ENCODE results near the gene DAGLA.

- TF ChIP-seq, protein P1, sequence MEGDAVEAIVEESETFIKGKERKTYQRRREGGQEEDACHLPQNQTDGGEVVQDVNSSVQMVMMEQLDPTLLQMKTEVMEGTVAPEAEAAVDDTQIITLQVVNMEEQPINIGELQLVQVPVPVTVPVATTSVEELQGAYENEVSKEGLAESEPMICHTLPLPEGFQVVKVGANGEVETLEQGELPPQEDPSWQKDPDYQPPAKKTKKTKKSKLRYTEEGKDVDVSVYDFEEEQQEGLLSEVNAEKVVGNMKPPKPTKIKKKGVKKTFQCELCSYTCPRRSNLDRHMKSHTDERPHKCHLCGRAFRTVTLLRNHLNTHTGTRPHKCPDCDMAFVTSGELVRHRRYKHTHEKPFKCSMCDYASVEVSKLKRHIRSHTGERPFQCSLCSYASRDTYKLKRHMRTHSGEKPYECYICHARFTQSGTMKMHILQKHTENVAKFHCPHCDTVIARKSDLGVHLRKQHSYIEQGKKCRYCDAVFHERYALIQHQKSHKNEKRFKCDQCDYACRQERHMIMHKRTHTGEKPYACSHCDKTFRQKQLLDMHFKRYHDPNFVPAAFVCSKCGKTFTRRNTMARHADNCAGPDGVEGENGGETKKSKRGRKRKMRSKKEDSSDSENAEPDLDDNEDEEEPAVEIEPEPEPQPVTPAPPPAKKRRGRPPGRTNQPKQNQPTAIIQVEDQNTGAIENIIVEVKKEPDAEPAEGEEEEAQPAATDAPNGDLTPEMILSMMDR (IDR thresholded peaks at IDR 0.05): no peak
- TF ChIP-seq EP300 (IDR thresholded peaks at IDR 0.05): no peak
Measured at GRCh38 chr11:61751384-61751783, 71.2 kb downstream of the DAGLA start.

Data from gastroesophageal sphincter (tissue), 3 donors.